GM12801 (cell line): ENCODE measurements around the gene MED28.

Experiments used
- CTCF ChIP-seq: IDR thresholded peaks from one replicate; pipeline ENCODE4 v1.5.1; 2011; ENCODE audit warnings: control low read depth; ENCODE audit not compliant: insufficient read length; ENCODE audit errors: extremely low read depth

Gene MED28

GRCh38 chr4:17639136-17639535 is 24.7 kb downstream of the MED28 start:
- TF ChIP-seq CTCF, result no peak

- TF ChIP-seq CTCF, result no peak
These were observed 27.9 kb downstream of the MED28 start for GRCh38 chr4:17642398-17642783.

GRCh38 chr4:17646693-17647092 is 32.3 kb downstream of the MED28 start:
- no peak for TF ChIP-seq CTCF

- TF ChIP-seq CTCF, result no peak
These were observed 32.9 kb downstream of the MED28 start for GRCh38 chr4:17647176-17647806.

- no peak for TF ChIP-seq CTCF
These were observed 33.5 kb downstream of the MED28 start for GRCh38 chr4:17647927-17648326.

GRCh38 chr4:17650406-17650805 is 36.0 kb downstream of the MED28 start:
- TF ChIP-seq CTCF, result no peak

- TF ChIP-seq CTCF, result no peak
These were observed 40.3 kb downstream of the MED28 start for GRCh38 chr4:17654701-17655100.
